NCI-H345 treated with DMSO at 0.1 percent for 48 hours (cell line): ENCODE data around the gene CACNA2D3.
"Not testable (repeated sequence)": the region's sequence is repeated elsewhere in the genome, so short reads cannot be mapped to it uniquely, and the experiment has no call there.

Source experiments
- DNase-seq: peaks from one replicate; lab custom pipeline; 2025; ENCODE audit not compliant: unreplicated experiment; lab: John Stamatoyannopoulos, UW

CACNA2D3 gene

DNA sequence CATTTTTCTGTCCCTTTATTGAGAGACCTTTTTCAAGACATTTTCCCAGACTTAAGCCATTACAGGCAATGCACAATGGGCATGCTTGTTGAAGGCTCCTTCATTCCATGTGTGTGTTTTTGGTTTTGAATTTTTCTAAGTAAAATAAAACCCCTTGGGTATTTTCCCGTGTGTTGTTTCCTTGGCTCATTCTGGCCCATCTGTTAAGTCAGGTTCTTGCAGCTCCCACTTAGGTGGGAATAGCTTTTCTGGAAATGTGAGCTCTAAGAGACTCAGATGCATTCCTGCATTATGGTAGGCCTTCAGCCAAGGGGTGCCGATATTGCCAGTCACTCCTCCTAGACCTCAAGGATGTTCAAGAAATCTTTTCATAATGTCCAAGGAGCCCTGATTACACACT is 314.9 kb downstream of the CACNA2D3 start:
- DNase-seq = no peak

DNA sequence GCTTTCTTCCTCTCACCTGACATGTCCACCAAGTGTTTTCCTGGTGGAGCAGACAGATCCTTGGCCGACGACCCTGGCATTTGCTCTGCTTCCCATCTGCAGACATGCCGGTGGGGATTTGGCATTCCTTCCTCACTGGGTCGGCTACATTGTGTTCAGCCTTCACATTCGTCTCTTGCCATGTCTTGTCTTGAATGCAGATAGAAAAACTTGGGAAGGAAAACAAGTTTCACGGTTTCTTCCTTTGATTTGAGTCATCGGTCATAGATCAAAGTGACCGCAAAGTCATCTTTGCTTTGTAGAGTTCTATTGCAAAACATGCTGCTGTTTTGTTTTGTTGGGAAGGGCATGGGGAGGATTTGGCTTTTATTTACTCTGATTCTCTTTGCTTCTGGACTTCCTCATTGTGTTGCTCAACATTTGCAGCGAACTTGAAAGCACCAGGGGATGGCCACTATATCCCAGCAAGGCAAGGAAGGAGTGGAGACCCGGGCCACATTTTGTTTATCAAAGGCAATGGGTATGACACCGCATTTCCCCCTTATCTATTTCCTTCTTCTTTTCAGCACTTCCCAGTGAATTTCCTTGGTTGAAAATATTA is 321.3 kb downstream of the CACNA2D3 start:
- no peak for DNase-seq

DNA sequence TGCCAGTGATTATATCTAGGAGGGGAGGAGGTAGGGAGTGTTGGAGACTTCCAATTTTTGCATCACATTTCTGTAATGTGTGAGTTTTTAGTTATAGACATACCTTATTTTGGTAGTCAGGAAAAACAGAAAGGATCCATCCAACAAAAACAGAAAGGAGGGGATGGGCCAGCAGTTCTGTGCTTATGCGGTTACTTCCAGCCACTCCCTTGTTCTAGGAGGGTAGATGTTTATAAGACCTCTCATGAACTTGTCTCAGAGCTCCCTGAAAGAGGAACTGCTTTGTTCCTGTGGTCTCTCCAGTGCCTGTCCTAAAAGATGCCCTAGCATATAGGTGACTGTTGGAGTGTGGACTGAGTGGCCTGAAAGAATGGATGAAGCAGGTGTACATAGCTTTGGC is 323.3 kb downstream of the CACNA2D3 start:
- no peak for DNase-seq

DNA sequence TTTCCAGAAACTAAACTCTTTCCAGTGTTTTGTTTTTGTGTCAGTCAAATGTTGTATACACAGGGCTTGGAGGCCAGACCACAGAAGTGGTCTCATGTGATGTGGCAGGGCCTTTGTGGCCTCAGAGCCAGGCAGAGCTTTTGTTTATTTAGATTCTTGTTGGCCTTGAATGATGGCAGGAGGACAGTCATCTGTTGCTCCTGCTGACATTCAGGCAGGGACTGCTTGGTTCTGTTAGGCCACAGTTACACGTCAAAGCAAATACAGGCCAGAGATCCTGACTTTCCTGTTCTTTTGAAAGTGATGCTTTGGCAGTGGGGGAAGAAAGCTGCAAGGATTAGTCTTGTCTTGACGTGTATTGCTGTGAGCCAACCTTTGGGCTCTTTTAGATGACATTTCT is 325.1 kb downstream of the CACNA2D3 start:
- DNase-seq = no peak

DNA sequence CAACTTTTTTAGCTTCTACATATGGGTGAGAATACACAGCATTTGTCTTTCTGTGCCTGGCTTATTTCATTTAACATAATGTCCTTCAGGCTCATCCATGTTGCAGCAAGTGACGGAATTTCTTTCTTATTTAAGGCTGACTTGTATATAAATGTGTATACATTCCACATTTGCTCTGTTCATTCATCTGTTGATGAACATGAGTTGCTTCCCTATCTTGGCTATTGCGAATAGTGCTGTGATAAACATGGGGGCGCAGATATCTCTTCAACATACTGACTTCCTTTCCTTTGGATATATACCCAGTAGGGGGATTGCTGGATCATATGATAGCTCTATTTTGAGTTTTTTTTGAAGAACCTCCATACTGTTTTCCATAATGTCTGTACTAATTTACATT is 332.5 kb downstream of the CACNA2D3 start:
- no peak for DNase-seq

DNA sequence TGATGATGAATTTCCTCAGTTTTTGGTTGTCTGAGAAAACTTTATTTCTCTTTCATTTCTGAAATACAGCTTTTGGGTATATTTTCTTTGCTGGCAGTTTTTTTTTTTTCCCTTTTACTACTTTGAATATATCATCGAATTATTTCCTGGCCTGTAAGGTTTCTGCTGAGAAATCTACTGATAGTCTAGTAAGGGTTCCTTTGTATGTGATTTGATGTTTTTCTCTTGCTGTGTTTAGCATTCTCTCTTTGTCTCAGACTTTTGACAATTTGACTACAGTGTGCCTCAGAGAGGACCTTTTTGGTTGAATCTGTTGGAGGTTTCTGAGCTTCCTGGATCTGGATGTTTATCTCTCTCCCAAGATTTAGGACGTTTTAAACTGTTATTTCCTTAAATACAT is 336.0 kb downstream of the CACNA2D3 start:
- no peak for DNase-seq

DNA sequence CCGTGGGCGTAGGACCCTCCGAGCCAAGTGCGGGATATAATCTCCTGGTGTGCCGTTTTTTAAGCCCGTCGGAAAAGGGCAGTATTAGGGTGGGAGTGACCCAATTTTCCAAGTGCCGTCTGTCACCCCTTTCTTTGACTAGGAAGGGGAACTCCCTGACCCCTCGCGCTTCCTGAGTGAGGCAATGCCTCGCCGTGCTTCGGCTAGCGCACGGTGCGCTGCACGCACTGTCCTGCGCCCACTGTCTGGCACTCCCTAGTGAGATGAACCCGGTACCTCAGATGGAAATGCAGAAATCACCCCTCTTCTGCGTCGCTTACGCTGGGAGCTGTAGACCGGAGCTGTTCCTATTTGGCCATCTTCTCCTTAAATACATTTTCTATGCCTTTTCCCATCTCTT is 342.2 kb downstream of the CACNA2D3 start:
- DNase-seq = not testable (repeated sequence)

DNA sequence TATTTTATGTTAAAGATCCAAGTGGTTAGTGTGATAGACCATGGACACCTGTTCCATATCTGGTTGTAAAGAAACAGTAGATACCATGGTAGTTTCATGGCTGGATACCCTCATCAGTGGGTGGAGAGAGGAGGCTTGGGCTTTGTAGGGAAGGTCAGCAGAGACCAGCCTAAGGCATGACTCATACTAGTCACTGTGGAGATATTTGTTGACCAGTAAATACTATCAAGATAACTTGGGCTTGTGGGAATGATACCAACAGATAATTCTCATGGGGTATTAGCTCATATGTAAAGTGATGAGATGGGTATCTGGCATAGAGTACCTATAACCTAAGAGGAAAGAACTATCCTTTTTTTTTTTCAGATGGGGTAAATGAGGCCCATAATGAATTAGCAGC is 354.5 kb downstream of the CACNA2D3 start:
- DNase-seq = no peak

DNA sequence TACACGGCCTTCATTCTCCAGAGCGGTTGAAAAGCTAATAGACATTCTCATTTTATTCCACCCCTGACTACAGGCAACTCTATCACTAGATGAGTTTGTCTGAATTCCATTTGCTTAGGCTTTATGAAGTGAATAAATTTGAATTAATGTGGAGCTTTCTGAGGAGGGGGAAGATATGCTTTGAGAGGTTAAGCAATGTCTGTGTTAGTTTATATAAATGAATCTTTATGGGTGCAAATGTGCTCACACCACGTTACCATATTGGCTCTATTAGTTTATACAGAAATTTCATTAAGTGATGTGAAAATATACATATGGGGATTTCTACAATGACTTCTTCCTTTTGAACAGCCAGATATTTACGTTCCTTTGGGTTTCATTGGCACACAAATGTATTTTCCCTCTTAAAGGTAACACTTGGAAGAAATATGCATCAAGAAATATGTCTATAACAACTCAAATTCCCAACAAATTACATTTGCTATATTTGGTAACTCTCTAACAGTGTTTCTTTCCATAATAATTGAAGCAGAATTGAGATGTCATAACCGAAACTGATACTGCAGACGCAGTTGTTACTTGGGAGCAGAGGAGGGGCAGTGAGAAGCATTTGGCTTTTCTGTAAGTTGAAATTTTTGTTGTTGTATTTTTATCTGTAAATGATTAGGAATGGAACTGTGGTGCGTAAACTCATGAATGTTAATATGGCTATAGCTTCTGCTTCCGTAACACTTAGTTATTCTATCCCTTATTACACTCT is 359.4 kb downstream of the CACNA2D3 start:
- no peak for DNase-seq

DNA sequence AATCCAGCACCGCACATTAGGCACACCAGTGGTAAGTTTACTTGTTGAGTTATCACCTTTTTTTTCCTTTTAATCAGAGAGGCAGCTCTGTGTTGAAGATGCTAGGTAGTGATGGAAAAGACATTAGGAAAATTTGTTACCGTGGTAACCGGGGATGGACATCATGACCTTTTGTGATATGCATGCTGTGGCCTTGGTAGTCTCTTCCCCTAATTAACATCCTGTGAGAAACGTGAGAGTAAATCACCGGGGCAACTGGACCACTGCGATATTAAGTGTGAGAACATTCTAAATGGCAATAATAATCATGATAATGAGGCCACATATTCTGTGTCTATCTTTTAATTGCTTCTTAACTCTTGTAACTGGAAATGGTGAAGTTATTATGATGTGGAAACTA is 362.0 kb downstream of the CACNA2D3 start:
- DNase-seq = no peak

DNA sequence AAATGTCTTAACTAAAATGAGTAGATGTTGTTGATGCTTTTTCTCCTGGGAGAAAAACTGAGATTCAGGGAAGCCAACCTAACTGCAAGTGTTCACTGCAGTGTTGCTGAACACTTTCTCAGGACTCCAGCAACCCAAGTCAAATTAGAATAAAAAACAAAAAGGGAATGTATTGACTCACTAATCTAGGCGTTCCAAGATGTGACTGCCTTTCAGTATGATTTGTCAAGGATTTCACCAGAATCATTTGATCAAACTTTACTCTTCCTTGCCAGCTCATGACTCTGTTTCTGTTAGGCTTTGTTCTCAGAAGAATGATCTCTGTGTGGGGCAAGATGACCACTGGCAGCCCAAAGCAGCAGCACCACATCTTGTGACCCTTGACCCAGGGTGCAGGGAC is 364.0 kb downstream of the CACNA2D3 start:
- no peak for DNase-seq

DNA sequence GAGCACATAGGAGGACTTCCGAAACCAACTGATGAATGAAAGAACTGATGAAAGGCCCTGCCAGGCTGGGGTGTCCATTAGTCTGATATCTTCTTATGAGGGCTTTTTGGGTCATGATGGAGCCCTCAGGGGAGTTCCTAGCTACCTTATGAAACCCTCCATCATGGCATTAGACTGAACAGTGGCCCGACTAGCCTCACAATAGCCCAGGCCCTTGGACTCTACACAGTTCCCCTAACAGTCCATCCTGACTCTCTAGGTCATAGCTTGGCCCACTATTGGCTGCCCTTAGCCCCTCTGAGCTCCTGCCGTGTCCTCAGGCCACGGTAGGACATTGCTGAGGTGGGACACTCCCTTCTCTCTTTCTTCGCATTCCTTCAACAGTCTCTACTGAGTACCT is 365.9 kb downstream of the CACNA2D3 start:
- DNase-seq = peak; percentile 12

DNA sequence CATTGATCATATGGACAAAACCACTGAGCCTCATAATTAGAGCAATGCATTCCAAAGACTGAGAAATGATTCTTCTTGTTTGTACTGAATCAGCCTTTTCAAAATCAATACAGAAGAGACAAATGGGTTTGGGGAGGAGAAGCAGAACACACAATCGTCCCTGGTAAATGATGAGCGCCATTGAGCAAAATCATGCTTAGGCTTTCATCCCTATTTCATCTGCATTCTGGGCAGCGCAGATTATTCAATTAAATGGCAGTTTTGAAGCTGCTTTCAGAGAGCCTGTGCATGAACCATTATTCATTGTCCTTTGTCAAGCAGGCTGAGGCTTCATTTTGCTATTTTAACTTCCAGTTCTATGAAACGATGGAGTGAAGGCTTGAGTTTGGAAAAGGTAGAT is 371.9 kb downstream of the CACNA2D3 start:
- DNase-seq = no peak

DNA sequence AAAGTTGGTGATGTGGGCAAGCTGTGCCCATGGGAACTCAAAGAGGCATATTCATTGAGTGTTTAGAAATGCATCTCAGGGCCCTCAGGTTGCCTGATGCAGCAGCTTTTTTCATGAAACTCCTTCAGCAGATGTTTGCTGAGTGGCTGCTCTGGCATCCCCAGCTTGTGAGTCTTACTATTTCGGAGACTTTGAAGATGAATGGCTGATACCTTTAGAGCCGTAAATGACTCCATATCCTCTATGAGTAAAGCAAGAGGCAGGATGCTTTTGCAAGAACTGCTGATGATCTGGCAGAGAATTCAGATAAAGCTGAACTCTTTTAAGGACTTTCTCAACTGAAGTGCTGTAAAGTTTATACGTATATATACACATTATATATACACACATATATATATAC is 384.3 kb downstream of the CACNA2D3 start:
- no peak for DNase-seq

DNA sequence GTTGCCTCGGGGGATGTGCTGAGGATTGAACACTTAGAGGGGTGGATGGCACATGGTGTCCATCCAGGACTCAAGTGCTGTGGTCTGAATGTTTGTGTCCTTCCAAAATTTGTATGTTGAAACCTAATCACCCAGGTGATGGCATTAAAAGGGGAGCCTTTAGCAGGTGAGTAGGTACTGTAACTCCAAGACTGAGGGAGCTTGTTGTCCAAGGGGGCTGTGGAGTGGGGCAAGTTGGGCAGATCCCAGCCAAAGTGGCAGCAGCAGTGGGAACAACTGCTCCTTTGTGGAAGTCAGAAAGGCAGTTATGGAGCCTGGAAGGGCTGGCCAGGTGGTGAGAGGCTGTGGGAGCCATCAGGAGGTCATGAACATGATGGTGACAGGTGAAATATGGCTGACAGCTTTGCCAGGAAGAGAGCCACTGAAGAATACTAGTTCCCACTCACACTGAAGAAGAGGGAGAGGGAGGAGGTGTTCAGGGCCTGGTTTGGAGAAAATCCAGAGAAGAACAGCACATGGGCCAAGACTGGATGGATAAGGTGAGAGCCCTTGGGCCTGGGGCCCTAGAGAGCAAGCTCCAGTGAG is 385.6 kb downstream of the CACNA2D3 start:
- DNase-seq = no peak

DNA sequence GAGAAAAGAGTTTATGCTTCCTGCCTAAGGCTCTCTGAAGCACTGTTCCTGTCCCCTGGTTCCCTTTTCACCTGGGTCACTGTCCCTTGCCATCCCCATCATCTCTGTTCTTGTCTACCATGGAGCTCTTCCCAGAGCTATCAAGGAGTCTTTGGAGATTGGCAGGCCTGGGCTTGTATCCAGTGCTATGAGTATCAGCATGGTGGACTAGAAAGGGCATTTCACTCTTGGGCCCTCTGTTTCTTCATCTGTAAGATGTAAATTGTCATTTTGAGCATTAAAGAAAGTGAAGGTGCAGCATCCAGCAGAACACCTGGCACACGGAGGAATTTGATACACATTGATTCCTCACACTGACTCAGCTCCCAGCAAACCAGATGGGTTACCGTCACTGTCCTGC is 388.2 kb downstream of the CACNA2D3 start:
- DNase-seq = no peak

DNA sequence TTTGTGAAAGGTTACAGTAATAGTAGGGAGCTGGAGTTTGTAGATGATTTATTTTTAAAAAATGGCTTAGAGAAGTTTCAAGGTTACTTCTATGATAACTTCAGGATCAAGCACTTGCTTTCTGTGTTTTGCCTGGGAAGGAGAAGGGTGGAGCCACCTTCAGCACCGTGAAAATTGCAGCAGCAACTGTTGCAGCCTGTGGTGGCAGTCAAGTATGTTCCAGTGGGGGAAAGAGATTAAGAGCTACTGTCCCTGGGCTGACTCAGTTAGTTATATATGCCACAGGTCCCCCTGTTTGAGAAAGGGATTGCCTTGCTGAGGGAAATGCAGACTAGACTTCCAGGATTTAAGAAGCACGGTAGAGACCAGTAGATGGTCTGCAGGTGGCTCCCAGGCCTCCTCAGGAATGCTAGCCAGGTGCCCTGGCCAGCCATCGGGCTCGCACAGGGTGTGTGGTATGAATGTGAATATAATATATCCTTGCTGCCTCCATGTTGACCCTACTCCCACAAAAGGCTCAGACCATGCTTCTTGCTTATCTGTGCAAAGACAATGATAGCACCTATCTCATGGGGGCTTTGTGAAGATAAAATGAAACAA is 389.5 kb downstream of the CACNA2D3 start:
- no peak for DNase-seq

DNA sequence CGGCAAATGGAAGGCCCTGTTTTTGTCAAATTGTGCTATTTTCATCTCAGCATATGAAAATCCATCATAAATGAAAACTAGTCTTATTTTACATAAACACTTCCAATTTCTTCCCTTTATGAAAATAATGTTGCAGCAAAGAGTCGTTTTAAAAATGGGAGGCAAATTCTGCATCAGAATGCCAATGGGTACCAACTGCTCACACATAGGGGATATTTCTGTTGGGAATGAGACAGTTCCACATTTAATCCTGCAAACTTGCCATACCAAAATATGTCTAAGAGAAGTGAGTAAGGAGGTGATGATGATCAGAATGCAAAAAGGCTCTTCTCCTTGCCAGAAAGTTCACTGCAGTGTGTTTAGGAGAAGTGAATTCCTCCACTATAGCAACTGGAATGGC is 391.7 kb downstream of the CACNA2D3 start:
- DNase-seq = no peak

DNA sequence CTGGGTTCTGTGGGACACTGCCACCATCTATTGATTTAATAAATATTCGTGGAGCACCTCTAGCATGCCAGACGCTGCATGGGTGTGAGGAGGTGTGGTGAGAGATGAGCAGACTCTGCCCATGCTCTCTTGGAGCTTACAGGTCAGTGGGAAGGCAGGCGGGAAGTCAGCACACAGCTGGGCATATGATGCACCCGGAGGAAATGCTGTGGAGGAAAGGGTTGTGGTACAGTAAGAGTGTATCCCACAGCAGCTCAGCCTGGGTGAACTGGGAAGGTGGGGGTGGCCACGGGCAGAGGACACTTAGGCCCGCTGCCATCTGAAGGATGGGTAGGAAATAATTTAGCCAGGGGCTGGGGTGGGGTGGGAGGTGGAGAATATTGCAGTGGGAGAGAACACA is 392.1 kb downstream of the CACNA2D3 start:
- no peak for DNase-seq

DNA sequence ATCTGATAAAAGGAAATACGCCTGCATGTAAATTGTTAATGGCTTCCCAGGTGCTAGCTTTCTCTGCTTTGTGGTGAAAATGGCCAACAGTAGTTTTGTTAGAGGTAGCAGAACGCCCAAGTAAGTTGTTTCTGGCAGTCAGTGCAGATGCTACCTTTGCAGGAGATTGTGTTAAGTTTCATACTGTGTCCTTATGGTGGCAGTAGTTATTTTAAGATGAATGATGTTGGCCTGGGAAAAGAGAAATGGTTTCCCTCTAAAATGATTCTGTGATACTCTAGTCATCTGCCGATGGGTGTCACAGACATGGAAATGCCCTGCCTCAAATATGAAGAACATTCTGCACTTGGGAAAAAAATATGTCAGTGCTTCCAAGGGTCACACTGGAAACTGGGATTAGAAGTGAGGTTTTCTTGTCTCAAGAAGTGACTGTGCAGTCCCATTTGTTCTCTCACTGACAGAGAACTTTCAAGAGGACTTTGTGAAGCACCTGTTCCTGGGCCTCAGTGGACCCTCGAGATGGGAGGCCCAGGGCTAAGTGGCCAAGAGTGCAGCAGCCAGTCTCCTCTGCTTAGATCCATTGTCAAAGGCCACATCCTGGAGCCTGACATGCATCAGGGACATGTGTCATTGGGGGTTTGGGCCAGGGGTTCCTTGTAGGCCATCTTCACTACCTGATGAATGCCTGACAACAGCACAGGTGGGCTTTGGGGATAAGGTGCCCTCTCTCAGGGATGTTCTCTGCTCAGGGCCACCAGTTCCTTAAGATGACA is 393.3 kb downstream of the CACNA2D3 start:
- DNase-seq = no peak

DNA sequence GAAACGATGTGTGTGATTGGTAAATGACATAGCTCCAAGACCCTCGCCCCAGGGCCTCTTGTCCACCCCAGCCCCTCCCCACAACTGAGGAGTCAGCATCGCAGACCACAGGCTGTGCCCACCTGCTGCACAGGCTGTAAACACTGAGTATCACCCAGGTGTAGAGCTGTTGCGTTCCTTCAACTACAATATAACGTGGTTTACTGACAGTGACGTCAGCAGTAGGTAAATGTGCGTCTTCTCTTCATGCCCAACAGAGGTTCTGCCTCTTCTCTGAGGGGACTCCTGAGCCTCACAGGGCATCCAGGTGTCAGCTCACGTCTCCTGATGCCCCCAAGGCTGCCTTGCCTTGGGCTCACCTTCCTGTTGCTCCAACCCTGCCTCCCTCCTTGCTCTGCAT is 395.1 kb downstream of the CACNA2D3 start:
- no peak for DNase-seq
